T-helper 1 cell treated with Interleukin-12 subunit alpha and Interleukin-12 subunit beta and Interleukin-4 antibody, amounts not matched to agents 30 ng/mL and 1 ng/mL, for 36 hours (primary cell): ENCODE data around the gene PSMA4. TPM values are rescaled to one million over a fixed set of nuclear protein-coding genes. Genes with fewer than 3 reads are reported as not detected.
"Not testable (repeated sequence)": the region's sequence is repeated elsewhere in the genome, so short reads cannot be mapped to it uniquely, and the experiment has no call there.

Experiments
- intact Hi-C: fragments of 100-400 bp; cut with micrococcal nuclease; formaldehyde crosslinking; loops from one replicate; pipeline ENCODE4 v1.15.1; 2024
- total RNA-seq: library from RNA; stranded (reverse); gene quantifications from 2 replicates; pipeline ENCODE4 v1.2.3, GENCODE V29; 2022

PSMA4 gene
- total RNA-seq, 1 donor from 2014 or later, result 288 TPM

- intact Hi-C loops, result no loop called here
These were observed 9.9 kb downstream of the PSMA4 start for GRCh38 chr15:78550194-78550593.

GRCh38 chr15:78550815-78551214 lies 10.6 kb downstream of the PSMA4 start:
- intact Hi-C loops, result no loop called here

GRCh38 chr15:78551902-78552301 lies 11.7 kb downstream of the PSMA4 start:
- intact Hi-C loops, result no loop called here

GRCh38 chr15:78552597-78552996 lies 12.4 kb downstream of the PSMA4 start:
- intact Hi-C loops, result no loop called here

- intact Hi-C loops, result not testable (repeated sequence)
These were observed 20.0 kb downstream of the PSMA4 start for GRCh38 chr15:78560201-78560600.

- intact Hi-C loops, result no loop called here
These were observed 21.2 kb downstream of the PSMA4 start for GRCh38 chr15:78561490-78561889.

- intact Hi-C loops, result no loop called here
These were observed 22.8 kb downstream of the PSMA4 start for GRCh38 chr15:78563092-78563491.

- intact Hi-C loops, result loop anchor here (1.0 to 2.0 kb wide), 2 partner anchors 24 to 58 kb away; partner anchors contain the start of genes HYKK and PSMA4
These were observed 24.5 kb downstream of the PSMA4 start for GRCh38 chr15:78564743-78565096.

- intact Hi-C loops, result loop anchor here (1.0 to 2.0 kb wide), 2 partner anchors 25 to 59 kb away; partner anchors contain the start of genes HYKK and PSMA4
These were observed 25.1 kb downstream of the PSMA4 start, which contains the start of gene CHRNA5 for GRCh38 chr15:78565097-78565950. TSS of gene CHRNA5 (plus strand) at chr15:78565520. CDS start at chr15:78565720, 200 bp downstream.

GRCh38 chr15:78565951-78566774 lies 25.9 kb downstream of the PSMA4 start:
- intact Hi-C loops, result loop anchor here (1.0 to 2.0 kb wide), 2 partner anchors 26 to 59 kb away; partner anchors contain the start of genes HYKK and PSMA4

- intact Hi-C loops, result no loop called here
These were observed 27.3 kb downstream of the PSMA4 start for GRCh38 chr15:78567531-78567930.

GRCh38 chr15:78570710-78571109 lies 30.5 kb downstream of the PSMA4 start:
- intact Hi-C loops, result no loop called here

- intact Hi-C loops, result no loop called here
These were observed 31.1 kb downstream of the PSMA4 start for GRCh38 chr15:78571382-78571781.

GRCh38 chr15:78573416-78573815 lies 33.2 kb downstream of the PSMA4 start:
- intact Hi-C loops, result no loop called here

GRCh38 chr15:78574944-78575343 lies 34.7 kb downstream of the PSMA4 start:
- intact Hi-C loops, result no loop called here

GRCh38 chr15:78597583-78597982 lies 57.3 kb downstream of the PSMA4 start:
- intact Hi-C loops, result no loop called here

- intact Hi-C loops, result no loop called here
These were observed 58.1 kb downstream of the PSMA4 start for GRCh38 chr15:78598348-78598747.

GRCh38 chr15:78599189-78599588 lies 58.9 kb downstream of the PSMA4 start:
- intact Hi-C loops, result no loop called here
